Tongue (tissue), 2 donors: Measurements from ENCODE around the gene SPCS3. TPM values are rescaled to one million over a fixed set of nuclear protein-coding genes. Genes with fewer than 3 reads are reported as not detected.
"Not testable (repeated sequence)": the region's sequence is repeated elsewhere in the genome, so short reads cannot be mapped to it uniquely, and the experiment has no call there.

ENCODE experiments used
- DNase-seq: peaks from one replicate; pipeline ENCODE4 v3.0.0-alpha.2; 2015
- total RNA-seq: library from RNA; depleted of rRNA; stranded (reverse); fragments of >200 nt; gene quantifications from one replicate; pipeline ENCODE4 v1.2.3, GENCODE V29; 2014

SPCS3 gene
- total RNA-seq, 1 donor from 2014 or later: 101 TPM

DNA sequence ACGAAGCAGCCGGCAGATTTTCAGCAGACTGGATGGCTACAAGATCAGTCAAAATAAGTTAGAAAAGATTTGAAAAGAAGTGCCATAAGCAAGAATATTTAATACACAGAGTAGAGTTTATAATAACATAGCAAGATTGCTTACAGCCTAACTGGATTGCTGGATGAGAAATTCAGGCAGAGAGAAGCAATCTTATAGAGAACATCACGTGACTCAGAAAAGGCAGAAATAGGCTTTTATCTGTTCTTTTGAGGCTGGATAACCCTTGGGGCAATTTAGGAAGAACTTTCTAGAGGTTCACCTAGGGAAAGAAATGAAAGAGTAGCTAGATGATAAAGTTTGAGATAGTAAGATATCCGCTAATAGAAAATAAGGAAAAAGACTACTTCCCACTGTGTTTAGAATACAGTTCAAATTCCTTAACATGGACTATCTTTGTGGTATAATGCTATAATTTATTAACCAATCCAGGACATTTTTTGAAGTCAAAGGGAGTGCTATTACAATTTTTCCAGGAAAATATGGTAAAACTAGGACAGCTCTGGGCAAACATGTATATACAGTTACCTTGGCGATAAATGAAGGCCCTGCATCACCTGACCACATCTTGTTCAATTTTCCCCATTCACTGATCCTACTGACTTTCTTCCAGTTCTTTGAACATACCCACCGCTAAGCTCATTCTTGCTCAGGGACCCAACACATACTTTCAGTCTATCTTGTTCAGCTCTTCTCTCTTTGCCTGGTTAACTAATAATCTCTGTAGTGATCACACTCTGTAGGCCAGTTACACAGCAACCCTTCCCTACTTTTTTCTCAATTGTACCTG lies 12.7 kb upstream of the SPCS3 start:
- no peak for DNase-seq

DNA sequence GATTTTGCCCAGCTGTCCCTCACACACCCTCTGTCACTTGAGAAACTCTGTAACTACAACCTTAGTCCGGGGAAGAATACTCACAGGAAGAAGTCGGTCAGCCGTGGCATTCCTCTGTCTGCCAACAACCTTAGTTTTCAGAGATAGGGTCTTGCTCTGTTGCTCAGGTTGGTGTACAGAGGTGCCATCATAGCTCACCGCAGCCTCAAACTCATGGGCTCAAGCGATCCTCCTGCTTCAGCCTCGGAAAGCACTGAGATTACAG lies 12.2 kb upstream of the SPCS3 start:
- no peak for DNase-seq

DNA sequence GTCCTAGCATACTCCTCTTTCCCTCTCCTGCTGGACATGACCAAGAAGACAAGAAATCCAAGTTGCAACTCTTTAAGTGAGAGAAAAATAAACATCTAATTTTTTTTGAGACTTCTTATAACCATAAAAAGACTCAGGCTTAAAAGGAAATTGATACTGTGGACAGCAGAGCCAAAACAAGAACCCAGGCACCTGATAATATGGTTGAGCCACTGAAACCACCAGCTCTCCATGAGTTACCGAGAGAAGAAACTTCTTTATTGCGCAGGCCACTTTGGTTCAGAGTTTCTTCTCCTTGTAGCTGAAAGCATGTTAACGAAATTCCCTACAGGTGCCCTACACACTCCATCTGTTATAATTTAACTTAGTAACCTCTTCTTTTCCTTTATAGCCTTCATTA lies 11.3 kb upstream of the SPCS3 start:
- DNase-seq: no peak

DNA sequence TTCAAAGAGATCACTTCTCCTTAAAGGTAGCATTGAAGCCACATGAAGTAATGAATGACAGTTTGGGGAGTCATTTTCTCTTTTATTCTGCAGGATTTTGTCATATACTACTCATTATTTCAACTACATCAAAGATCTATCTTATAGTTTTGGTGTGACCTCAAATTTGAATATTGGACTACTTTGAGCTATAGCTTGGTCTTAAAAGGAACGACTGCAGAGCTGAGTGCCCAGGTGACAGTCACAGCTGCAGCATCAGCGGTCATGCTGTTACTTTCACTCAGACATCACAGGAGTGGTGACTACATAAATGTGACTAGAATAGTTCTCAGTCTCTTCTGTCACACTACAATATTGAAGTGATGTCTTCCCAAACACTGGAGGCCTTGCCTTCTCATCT lies 10.7 kb upstream of the SPCS3 start:
- DNase-seq: no peak

DNA sequence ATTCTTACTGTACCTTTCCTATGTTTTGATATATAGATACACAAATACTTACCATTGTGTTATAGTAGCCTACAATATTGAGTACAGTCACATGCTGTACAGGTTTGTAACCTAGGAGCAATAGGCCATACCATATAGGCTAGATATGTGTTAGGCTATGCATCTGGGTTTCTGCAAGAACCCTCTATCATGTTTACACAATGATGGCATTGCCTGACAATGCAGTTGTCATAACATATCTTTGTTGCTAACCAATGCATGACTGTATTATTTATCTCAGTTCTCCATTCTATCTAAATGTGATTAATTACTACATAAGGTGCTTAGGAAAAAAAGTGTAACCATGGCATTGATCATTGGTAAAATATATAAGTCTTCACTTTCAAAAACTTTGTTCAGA lies 10.0 kb upstream of the SPCS3 start:
- DNase-seq: no peak

DNA sequence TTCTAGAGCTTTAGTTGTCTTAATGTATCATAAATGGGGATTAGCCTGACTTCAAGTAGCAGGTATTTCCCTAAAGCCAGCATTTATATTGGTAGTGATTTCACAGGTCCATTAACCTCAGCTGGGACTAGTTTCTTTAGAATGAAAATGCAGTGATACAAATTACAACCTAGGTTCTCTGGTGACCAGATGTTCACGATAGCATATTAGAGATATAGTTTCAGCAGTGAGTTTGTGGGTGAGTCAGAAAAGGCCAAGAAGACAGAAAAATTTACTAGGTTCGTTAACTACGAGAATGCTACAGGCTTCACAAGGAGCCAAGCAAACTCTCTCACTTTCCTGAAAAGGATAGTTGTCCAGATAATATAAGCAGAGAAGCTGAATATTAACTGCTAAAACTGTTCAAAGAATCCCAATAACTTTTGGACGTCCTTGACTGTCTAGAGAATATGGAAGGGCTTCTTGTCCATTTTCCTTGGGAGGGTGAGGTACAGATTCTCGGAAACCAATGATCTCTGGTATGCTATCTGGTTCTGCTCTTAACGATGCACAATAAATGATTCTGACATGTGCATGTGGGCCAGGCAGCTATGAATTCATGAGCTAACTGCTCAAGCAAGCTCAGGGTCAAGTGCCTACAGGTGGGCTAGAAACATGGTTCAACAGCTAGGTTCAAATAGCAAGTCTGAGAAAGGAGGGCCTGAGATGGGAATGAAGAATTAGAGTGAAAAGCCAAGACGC lies 6.0 kb upstream of the SPCS3 start:
- DNase-seq: no peak

DNA sequence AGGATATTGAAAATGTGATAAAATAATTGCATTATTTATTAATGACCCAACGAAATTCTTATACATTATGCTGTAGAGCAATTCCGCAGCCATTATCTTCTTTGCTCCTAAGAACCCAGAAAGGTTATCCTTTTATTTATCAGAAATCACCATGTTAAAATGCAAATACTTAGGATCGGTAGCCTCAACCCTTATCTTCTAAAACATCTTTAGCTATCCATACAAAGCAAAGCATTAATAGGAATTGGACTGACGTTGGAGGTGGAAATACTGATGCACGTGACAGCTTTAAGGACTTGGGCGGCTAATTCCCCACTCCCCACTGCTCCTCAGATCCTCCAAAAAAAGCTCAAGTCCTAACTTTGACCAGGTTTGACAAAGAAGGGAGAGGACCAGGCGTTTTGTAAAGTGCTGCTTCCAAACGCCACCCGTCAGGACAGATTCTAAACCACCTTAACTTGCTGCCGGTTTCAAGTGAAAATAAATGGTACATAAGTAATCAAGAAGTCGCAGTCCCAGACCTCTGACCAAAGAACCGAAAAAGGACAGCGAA lies 539 bp upstream of the SPCS3 start:
- no peak for DNase-seq

DNA sequence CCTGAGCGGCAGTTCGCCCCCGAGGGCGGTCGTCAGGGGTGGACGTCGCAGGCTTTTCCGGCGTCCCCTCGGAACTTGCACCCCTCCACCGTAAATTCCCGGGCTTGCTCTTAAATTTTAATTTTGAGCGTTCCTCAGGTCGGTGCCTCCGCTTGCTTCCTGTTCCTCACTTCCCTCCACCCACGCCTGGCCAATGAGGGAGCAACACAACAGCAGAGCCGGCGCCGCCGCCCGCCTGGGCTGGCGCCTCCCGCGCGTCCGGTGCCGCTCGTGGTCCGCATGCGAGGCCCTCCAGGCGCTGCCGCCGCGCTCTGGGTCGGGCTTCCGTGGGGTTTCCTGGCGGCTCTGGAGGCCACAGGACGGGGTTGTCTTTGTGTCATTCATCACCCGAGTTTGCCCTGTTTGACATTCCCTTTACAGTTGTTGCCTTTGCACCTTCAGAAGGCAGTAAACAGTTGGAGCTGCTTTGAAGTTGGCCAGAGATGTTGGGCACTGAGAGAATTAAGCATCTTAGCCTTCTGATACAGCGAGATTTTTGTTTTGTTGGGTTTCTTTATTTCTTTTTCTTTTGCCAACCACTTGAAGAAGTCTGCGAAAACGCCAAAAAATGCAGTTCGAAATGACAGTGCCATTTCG lies 692 bp downstream of the SPCS3 start:
- peak; percentile 90 for DNase-seq

DNA sequence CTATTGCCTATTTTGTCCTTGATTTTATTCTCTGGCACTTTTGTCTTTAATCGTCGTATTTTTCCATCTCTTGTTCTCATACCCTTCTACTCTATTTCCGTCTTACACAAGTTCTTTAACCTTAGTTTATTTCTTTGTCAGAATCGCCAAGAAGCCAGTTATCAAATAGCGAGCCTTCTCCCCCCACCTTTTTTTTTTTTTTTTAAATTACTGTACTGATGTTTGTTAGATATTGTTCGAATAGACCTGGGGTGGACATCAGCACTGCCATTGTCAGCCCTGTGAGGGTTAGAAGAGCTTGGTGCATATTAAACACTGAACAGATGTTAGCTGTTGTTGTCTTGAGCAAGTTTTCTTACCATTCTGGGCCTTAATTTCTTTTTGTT lies 1.2 kb downstream of the SPCS3 start:
- no peak for DNase-seq

DNA sequence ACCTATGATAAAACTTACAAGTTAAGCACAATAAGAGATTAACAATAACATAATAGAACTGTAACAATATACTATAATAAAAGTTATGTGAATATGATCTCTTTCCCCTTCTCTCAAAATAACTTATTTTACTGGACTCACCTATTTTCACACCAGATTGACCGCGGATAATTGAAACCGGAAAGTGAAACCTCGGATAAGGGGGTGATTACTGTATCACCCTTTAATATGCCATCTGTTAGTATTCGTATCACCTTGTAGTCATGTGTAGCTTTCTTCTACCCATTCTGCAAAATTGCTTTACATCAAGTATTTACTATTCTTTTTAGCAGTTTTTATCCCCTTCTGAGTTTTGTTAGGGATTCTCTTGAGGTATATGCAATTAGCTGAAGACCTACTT lies 1.8 kb downstream of the SPCS3 start:
- DNase-seq: no peak

DNA sequence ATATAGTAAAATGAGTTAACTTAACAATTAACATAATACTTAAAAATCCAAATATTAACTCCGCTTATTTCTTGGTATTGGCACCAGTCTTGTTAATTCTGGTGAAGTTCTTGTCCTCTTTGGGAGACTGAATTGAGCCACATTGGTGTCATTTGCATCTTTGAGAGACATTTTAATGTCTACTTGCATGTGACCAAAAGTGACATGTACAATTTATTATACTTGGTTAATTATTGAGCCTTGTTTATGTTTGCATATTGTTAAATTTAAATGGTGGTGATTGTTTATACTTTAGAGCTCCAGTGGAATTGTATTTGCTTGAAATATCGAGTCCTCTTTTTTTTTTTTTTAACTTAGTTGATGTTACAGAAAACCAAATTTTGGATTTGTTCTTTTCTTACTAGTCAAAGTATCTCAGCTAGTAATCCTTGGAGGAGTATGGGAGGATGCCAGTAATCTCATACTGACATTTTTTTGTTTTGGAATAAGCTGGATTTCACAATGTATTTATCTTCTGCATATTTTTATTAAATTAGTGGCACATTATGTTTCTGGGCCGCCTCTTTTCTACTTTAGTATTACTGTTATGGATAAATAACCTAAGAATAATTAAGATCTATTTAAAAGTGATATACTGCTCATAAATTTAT lies 3.9 kb downstream of the SPCS3 start:
- no peak for DNase-seq

DNA sequence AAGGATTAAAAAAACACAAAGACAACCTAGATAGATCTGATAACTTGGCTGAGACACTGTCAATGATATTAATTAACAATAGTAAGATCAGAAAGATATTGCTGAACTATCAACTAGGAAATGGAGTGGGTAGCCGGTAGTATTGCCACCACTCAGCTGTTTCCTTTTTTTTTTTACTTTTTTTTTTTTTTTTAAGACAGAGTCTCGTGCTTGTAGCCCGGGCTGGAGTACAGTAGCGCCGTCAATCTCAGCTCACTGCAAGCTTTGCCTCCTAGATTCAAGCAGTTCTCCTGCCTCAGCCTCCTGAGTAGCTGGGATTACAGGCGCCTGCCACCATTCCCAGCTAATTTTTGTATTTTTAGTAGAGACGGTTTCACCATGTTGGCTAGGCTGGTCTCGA lies 5.1 kb downstream of the SPCS3 start:
- not testable (repeated sequence) for DNase-seq

DNA sequence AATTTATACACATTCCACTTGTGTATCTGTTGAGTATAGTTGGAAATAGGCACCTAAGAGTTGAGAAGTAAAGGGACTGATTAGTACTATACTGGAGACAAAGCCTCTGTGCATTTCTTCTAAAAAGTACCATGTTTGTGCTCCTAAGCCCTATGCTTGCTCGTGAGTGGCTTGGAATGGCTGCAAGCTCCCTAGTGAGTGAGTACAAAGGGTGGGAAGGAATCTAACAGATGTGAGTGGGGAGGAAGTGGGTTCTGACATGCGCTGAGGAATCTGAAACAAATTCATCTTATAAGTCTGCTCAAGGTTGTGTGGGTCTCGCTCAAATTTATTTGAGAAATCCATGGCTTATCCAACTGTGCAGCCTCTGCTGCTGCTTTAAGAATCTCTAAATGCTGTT lies 13.3 kb downstream of the SPCS3 start:
- no peak for DNase-seq

DNA sequence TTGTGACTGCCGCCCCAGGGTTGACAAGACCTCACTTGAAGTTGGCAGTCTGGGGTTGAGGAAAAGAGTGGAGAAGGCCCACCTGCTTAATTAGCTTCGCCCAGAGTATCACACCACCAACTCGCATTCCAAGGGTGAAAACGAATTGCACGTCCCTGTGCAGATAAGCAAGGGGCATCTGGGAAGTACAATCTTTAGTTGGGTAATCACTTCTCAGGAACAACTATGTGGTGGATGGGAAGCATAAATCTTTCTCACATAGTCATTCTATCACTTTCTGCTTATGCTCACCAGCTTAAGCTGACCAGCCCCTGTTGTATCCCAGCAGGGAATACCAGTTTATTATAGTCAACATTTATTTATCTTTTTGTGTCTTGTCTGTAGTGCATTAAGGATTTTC lies 14.3 kb downstream of the SPCS3 start:
- no peak for DNase-seq

DNA sequence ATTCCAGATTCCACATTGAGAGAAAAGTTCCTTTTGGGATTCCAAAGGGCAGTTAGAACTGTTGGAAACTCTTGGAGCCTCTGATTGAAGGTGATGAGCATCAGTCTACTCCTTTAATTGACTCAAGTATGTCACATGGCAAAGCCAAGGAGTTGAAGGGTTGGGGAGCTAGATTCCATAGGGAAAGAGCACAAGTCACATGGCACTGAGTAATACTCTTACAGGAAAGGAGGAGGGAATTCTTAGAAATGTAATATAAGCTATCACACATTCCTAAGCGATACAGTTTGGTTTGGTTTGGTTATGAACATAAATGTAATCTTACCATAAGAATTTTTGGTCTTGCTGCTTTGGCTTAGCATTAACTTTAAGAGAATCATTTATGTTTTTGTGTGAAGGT lies 15.7 kb downstream of the SPCS3 start:
- no peak for DNase-seq

DNA sequence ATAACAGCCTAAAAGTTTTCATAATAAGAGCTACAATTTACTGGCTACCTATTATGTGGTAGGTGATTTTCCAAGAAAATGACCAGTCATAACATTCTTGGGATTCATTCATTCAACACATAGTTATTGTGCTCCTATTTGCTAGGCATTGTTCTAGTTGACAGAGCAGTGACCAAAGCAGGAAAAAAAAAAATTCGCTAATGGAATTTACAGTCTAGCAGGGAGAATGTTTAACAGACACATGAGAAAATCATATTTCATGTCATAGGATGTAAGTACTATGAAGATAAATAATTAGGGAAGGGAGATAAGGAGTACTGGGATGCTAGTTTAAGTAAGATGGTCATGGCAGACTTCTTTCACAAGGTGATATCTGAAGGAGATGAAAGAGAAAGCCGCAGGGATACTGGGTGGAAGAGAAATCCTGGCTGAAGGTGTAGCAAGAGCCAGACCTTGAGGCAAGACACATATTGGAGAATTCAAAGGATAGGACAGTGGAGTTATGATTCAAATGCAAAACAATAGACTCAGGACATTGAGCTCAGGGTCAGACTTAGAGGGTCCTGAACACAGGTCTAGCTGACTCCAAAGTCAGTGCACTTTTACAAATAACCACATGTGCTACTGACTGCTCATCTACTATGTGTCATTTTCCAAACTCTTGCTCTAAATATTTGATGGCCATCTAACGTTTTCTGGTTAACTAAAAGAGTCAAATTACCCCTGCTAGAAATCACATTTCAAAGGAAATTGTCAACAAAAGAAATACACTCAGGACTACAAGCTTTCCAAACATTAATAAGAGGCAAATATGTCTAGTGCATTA lies 20.4 kb downstream of the SPCS3 start:
- no peak for DNase-seq

DNA sequence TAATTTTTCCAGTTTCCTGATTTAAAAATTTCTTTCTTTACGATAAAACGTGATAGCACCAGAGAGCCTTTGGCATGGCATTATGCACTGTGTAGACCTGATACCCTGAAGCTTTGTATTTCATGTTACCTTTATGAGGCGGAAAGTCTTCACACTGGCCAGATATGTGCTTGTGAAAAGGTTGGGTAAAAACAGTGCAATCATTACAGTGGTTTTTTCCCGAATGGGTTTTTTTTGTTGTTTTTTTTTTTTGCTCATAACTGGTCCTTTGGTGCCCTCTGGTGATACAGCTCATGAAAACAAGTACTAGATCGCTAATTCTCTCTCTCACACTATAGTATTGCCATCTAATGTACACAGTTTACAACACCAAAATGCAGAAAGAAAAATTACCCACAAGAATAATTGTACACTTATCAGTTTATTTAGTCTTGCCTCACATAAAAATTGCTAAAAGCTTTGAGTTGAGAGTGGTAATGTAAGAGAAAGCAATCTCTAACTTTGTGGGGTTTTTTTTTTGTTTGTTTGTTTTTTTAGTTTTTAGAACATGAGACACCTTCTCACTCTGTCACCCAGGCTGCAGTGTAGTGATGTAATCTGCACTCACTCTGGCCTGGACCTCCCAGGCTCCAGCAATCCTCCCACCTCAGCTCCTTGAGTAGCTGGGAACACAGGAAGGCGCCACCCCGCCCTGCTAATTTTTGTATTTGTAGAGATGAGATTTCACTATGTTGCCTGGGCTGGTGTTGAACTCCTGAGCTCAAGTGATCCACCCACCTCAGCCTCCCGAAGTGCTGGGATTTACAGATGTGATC lies 21.3 kb downstream of the SPCS3 start:
- DNase-seq: peak; percentile 76

DNA sequence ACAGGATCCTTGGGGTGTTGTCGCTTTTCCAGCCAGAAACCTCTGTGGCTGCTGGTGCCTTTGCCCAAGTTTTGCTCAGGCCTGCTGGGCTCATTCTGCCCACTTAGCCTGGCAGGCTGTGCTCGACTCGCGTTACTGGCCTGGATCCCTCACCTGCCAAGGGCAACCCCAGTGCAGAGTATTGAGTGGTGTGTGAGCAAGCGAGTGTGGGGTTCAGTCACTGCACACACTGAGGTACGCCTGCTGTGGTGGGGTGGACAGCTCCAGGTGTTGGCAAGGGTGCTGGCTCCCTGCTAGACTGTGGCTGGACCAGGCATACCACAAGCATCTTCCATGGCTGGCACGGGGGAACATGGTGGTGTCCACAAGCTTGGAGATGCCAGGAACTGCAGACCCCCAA lies 22.6 kb downstream of the SPCS3 start:
- no peak for DNase-seq

DNA sequence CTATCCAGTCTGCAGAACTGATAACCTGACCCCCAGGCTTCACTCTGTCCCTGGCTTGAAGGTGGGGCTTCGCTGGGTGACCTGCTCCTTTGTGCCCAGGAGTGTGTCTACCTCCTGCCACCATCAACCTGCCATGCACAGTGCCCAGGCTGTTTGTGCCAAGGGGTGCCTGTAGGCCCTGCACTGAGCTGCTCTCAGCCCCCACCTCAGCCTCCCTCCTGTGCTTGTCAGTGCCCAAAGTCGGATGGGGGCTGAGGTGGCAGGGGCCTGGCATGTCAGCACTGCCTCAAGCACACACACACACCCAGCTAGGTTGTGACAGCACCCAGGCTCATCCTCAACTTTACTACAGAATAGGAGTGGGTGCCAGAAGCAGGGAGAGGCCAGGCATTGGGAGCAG lies 23.5 kb downstream of the SPCS3 start:
- no peak for DNase-seq

DNA sequence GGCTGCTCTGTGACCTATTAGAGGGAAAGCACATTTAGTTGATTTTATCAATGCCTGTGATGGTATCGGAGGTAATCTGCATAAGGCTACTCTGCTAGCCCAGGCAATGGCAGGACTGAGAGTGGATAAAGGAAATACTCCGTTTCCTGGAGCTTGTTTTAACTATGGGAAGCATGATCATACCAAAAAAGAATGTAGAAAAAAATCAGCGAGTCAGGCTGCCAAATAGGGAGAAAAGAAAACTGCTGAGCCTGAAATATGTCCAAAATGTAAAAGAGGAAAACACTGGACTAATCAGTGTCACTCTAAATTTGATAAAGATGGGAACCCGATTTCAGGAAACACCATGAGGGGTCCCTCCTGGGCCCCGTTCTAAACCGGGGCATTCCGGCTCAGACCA lies 25.6 kb downstream of the SPCS3 start:
- peak; percentile 18 for DNase-seq

DNA sequence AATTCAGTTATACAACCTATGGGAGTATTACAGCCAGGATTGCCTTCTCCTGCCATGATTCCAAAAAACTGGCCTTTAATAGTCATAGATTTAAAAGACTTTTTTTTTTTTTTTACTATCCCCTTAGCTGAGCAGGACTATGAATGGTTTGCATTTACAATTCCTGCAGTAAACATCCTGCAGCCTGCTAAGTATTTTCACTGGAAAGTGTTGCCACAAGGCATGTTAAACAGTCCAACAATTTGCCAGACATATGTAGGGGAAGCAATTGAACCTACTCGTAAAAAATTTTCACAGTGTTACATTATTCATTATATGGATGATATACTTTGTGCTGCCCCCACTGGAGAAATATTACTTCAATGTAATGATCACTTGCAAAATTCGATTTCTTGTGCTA lies 27.1 kb downstream of the SPCS3 start:
- not testable (repeated sequence) for DNase-seq
